OCI-LY7 (cell line): ENCODE results near the gene PLCXD1.

Experiments
- CTCF ChIP-seq: fragments of 200-600 bp; sonication (generic); conservative IDR thresholded peaks from 2 replicates; pipeline ENCODE4 v1.5.1; 2014; ENCODE audit warnings: mild to moderate bottlenecking, antibody characterized with exemption, low read length, moderate library complexity, mixed read lengths
- EZH2phosphoT487 ChIP-seq: fragments of 200-600 bp; sonication (generic); IDR thresholded peaks from 2 replicates; pipeline ENCODE4 v1.6.1; 2018; ENCODE audit warnings: low read depth, borderline replicate concordance, mild to moderate bottlenecking, mixed run types, antibody characterized with exemption, low read length, moderate library complexity, mixed read lengths

- TF ChIP-seq CTCF: no peak
- no peak for TF ChIP-seq EZH2phosphoT487
Measured at GRCh38 chrX:346034-346813, 65.0 kb downstream of the PLCXD1 start.
